Breast epithelium (tissue), 3 donors: ENCODE measurements around the gene UTP25.

ENCODE experiments used
- CTCF ChIP-seq, 3 donors: fragments of 450-650 bp; IDR thresholded peaks; one replicate each; pipeline ENCODE4 v1.5.1; 2016 to 2017; ENCODE audit warnings: antibody characterized with exemption in 3 of 3, mild to moderate bottlenecking in 3 of 3, moderate library complexity in 3 of 3
- POLR2A ChIP-seq: fragments of 450-650 bp; IDR thresholded peaks from one replicate; pipeline ENCODE4 v1.6.1; 2016; ENCODE audit warnings: antibody characterized with exemption, mild to moderate bottlenecking, moderate library complexity
- POLR2AphosphoS5 ChIP-seq, 3 donors: sonication (generic); formaldehyde crosslinking; IDR thresholded peaks; one replicate each; pipeline ENCODE4 v1.6.1; 2017; ENCODE audit warnings: antibody characterized with exemption in 3 of 3

- TF ChIP-seq CTCF (IDR thresholded peaks at IDR 0.05) (no peak), POLR2AphosphoS5 (IDR thresholded peaks at IDR 0.05) (no peak), POLR2A (no peak)
Observed at GRCh38 chr1:209882942-209883340, 55.2 kb downstream of the UTP25 start.
